HG02885 (cell line): ENCODE measurements around the gene LCE3E.

ENCODE experiments used
- ATAC-seq: cut with Tn5 transposase; IDR thresholded peaks from one replicate; pipeline ENCODE4 v1.9.1; 2021; ENCODE audit warnings: mild to moderate bottlenecking; ENCODE audit not compliant: unreplicated experiment, poor library complexity

LCE3E gene

DNA sequence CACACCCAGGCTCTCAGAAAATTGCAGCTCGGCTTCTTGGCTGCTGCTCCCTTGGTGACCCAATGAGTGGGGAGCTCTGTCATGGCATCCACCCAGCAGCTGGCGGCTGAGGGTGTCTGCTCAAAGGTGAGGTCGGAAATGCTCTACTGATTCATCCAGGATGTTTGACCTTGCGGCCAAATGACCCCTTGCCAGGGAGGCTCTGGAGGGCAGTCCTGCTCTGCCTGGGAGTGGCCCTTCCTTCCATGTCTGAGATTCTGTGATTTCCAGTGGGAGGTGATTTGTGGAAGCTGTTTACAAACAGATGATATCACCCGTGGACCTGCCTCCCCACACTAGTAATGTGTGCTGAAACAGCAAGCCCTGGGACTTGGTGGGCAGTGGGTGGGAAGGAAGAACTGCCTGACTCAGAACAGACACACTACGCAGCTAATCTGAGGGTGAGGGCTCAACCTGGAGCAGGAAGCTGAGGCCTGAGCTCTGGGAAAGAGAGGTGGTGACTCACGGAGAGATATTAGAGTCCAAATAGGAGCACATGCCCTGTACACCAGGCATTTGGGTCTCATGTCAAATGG is 49.3 kb downstream of the LCE3E start:
- no peak for ATAC-seq

- ATAC-seq: no peak
Observed at GRCh38 chr1:152516082-152516481, 50.5 kb downstream of the LCE3E start.
